Osteoblast (primary cell): ENCODE data around the gene NAA11. TPM values are rescaled to one million over a fixed set of nuclear protein-coding genes. Genes with fewer than 3 reads are reported as not detected.

ENCODE experiments used
- DNase-seq: peaks from one replicate; pipeline ENCODE4 v3.0.0; 2011; ENCODE audit warnings: low spot score, mixed read lengths; ENCODE audit not compliant: insufficient read length; ENCODE audit errors: missing footprints
- H2AFZ ChIP-seq: 2 replicates; pipeline ENCODE4 v1.6.0; 2011; ENCODE audit warnings: mild to moderate bottlenecking, low read length
- H3K27ac ChIP-seq: 2 replicates; pipeline ENCODE4 v1.5.1; 2011; ENCODE audit warnings: mild to moderate bottlenecking, low read depth, low read length, moderate library complexity
- H3K27me3 ChIP-seq: 2 replicates; pipeline ENCODE4 v1.6.0; 2012; ENCODE audit warnings: mild to moderate bottlenecking, control low read depth, inconsistent platforms, low read length, moderate library complexity; ENCODE audit not compliant: insufficient read depth
- H3K36me3 ChIP-seq: 2 replicates; pipeline ENCODE4 v1.5.1; 2011; ENCODE audit warnings: mild to moderate bottlenecking, low read length, control low read depth, moderate library complexity; ENCODE audit not compliant: insufficient read depth
- H3K4me1 ChIP-seq: 2 replicates; pipeline ENCODE4 v1.5.1; 2011; ENCODE audit warnings: mild to moderate bottlenecking, low read length, control low read depth, moderate library complexity; ENCODE audit not compliant: insufficient read depth
- H3K4me2 ChIP-seq: 2 replicates; pipeline ENCODE4 v1.6.0; 2011; ENCODE audit warnings: mild to moderate bottlenecking, low read length; ENCODE audit not compliant: insufficient read depth
- H3K4me3 ChIP-seq: fragments of 200-600 bp; sonication (generic); 3 replicates; pipeline ENCODE4 v1.5.1; 2012; ENCODE audit warnings: mild to moderate bottlenecking, low read length, inconsistent platforms; ENCODE audit not compliant: insufficient read depth
- H3K79me2 ChIP-seq: 2 replicates; pipeline ENCODE4 v1.6.0; 2012; ENCODE audit warnings: mild to moderate bottlenecking, low read length, control low read depth, inconsistent platforms; ENCODE audit not compliant: insufficient read depth
- H3K9me3 ChIP-seq: 2 replicates; pipeline ENCODE4 v1.5.1; 2011; ENCODE audit warnings: low read depth, low read length, control low read depth
- H4K20me1 ChIP-seq: 2 replicates; pipeline ENCODE4 v1.6.0; 2012; ENCODE audit warnings: mild to moderate bottlenecking, low read length, control low read depth; ENCODE audit not compliant: insufficient read depth
- CTCF ChIP-seq: IDR thresholded peaks from 2 replicates; pipeline ENCODE4 v1.5.1; 2011; ENCODE audit warnings: mild to moderate bottlenecking, low read depth, low read length, moderate library complexity; ENCODE audit errors: extremely low read depth
- total RNA-seq: library from RNA; depleted of rRNA; stranded (reverse); fragments of >200 nt; gene quantifications from 2 replicates; pipeline ENCODE4 v1.2.3, GENCODE V29; 2012

The NAA11 gene
- total RNA-seq, 1 donor, result not detected

- Histone ChIP-seq H3K4me3 (no peak overlapping the region), H3K4me1 (no peaks in the 10 kb centered on the region), H4K20me1 (no peaks in the 10 kb centered on the region), H3K27ac (no peak overlapping the region), H2AFZ (no peak overlapping the region), H3K79me2 (no peaks in the 10 kb centered on the region), H3K4me2 (no peak overlapping the region), H3K9me3 (no peaks in the 10 kb centered on the region), H3K36me3 (no peaks in the 10 kb centered on the region), H3K27me3 (no peaks in the 10 kb centered on the region)
- no peak for DNase-seq
- TF ChIP-seq CTCF, result no peak
Observed at GRCh38 chr4:79357365-79357764, 31.5 kb upstream of the NAA11 start.

- H3K36me3 ChIP-seq, result no peaks in the 10 kb centered on the region
- H2AFZ ChIP-seq, result no peak overlapping the region
- H3K4me1 ChIP-seq, result no peaks in the 10 kb centered on the region
- no peak overlapping the region for H3K27ac ChIP-seq
- TF ChIP-seq CTCF, result no peak
- no peaks in the 10 kb centered on the region for H3K79me2 ChIP-seq
- H3K9me3 ChIP-seq, result no peaks in the 10 kb centered on the region
- H3K4me2 ChIP-seq, result no peak overlapping the region
- no peak overlapping the region for H3K4me3 ChIP-seq
- H4K20me1 ChIP-seq, result no peaks in the 10 kb centered on the region
- H3K27me3 ChIP-seq, result no peaks in the 10 kb centered on the region
- DNase-seq, result no peak
Observed at GRCh38 chr4:79353075-79353474, 27.2 kb upstream of the NAA11 start.

GRCh38 chr4:79348405-79348804, 22.5 kb upstream of the NAA11 start:
- Histone ChIP-seq H3K79me2 (no peaks in the 10 kb centered on the region), H3K4me1 (no peaks in the 10 kb centered on the region), H3K27me3 (no peaks in the 10 kb centered on the region), H3K27ac (no peak overlapping the region), H3K4me3 (no peak overlapping the region), H3K36me3 (no peaks in the 10 kb centered on the region), H3K4me2 (no peak overlapping the region), H2AFZ (no peak overlapping the region), H3K9me3 (no peaks in the 10 kb centered on the region), H4K20me1 (no peaks in the 10 kb centered on the region)
- no peak for TF ChIP-seq CTCF
- DNase-seq, result no peak

- Histone ChIP-seq H2AFZ (no peak overlapping the region), H3K79me2 (no peaks in the 10 kb centered on the region), H3K27ac (no peak overlapping the region), H3K9me3 (peaks cover 2% of the 10 kb centered on the region), H3K27me3 (no peaks in the 10 kb centered on the region), H3K36me3 (no peaks in the 10 kb centered on the region), H4K20me1 (no peaks in the 10 kb centered on the region), H3K4me3 (no peak overlapping the region), H3K4me2 (no peak overlapping the region), H3K4me1 (no peaks in the 10 kb centered on the region)
- TF ChIP-seq CTCF, result no peak
- DNase-seq, result no peak
Observed at GRCh38 chr4:79341893-79342653, 16.2 kb upstream of the NAA11 start.
